HepG2 (cell line): ENCODE measurements around the gene MCFD2. TPM values are rescaled to one million over a fixed set of nuclear protein-coding genes. Genes with fewer than 3 reads are reported as not detected.
A peak's percentile ranks its signal among the peaks of the same experiment; 100 is the strongest.

Source experiments
- ISL2 ChIP-seq: sonication (generic); formaldehyde crosslinking; IDR thresholded peaks from 2 replicates; pipeline ENCODE4 v1.5.0; 2020; ENCODE audit warnings: missing genetic modification reagents
- JARID2 ChIP-seq: sonication (generic); formaldehyde crosslinking; IDR thresholded peaks from 2 replicates; pipeline ENCODE4 v1.8.1; 2023; ENCODE audit warnings: missing genetic modification reagents, inconsistent platforms; ENCODE audit not compliant: insufficient replicate concordance
- SMAD9 ChIP-seq: sonication (generic); formaldehyde crosslinking; IDR thresholded peaks from 2 replicates; pipeline ENCODE4 v1.5.1; 2020; ENCODE audit warnings: mild to moderate bottlenecking, missing genetic modification reagents
- SMARCE1 ChIP-seq: fragments of 450-650 bp; IDR thresholded peaks from 2 replicates; pipeline ENCODE4 v1.6.1; 2017; ENCODE audit warnings: borderline replicate concordance
- TOE1 ChIP-seq: sonication (generic); formaldehyde crosslinking; IDR thresholded peaks from 2 replicates; pipeline ENCODE4 v1.4.0; 2020; ENCODE audit warnings: mild to moderate bottlenecking, missing genetic modification reagents
- ZBTB7A ChIP-seq: sonication (generic); formaldehyde crosslinking; IDR thresholded peaks from 2 replicates; pipeline ENCODE4 v1.8.0; 2022; ENCODE audit warnings: mild to moderate bottlenecking, missing genetic modification reagents
- ZMAT3 ChIP-seq: sonication (generic); formaldehyde crosslinking; conservative IDR thresholded peaks from 2 replicates; pipeline ENCODE4 v1.7.0; 2021; ENCODE audit warnings: missing genetic modification reagents
- ZNF431 ChIP-seq: sonication (generic); formaldehyde crosslinking; IDR thresholded peaks from 2 replicates; pipeline ENCODE4 v1.9.0; 2022; ENCODE audit warnings: missing genetic modification reagents, low read depth, mild to moderate bottlenecking, borderline replicate concordance
- ZNF451 ChIP-seq: sonication (generic); formaldehyde crosslinking; IDR thresholded peaks from 2 replicates; pipeline ENCODE4 v1.5.0; 2020; ENCODE audit warnings: mild to moderate bottlenecking, missing genetic modification reagents
- ZSCAN29 ChIP-seq: sonication (generic); formaldehyde crosslinking; conservative IDR thresholded peaks from 2 replicates; pipeline ENCODE4 v1.4.0; 2020; ENCODE audit warnings: mild to moderate bottlenecking, missing genetic modification reagents
- polyA plus RNA-seq, 8 experiments: library from polyadenylated mRNA; depleted of rRNA in 3 of 8; stranded (reverse) in 7 of 8; unstranded in 1 of 8; fragments of >200 nt; fragmentation: Illumina TruSeq in 4 of 8; extraction: Trizol in 4 of 8; gene quantifications; 2 replicates each; pipeline versions ENCODE4 v1.2.1 to v1.2.3, GENCODE V29; 2011 to 2016; ENCODE audit warnings: low read depth in 4 of 8, missing spikeins in 1 of 8, mixed read lengths in 1 of 8; ENCODE audit not compliant: insufficient read depth in 1 of 8
- total RNA-seq, 5 experiments: library from RNA; depleted of rRNA; stranded (reverse); fragments of >200 nt; fragmentation: Illumina TruSeq; extraction: Trizol; gene quantifications; 2 replicates each; pipeline ENCODE4 v1.2.3, GENCODE V29; 2016; ENCODE audit warnings: low read depth in 1 of 5
- TF ChIP-seq, protein P1 (sequence below): sonication (generic); formaldehyde crosslinking; IDR thresholded peaks from 2 replicates; pipeline ENCODE4 v1.4.0; 2020; ENCODE audit warnings: missing genetic modification reagents
- TF ChIP-seq, protein P2 (sequence below), 2 experiments: sonication (generic) in 1 of 2; formaldehyde crosslinking in 1 of 2; IDR thresholded peaks; 2 replicates each; pipeline versions ENCODE4 v1.4.0 to v1.6.1; 2016 to 2020; ENCODE audit warnings: borderline replicate concordance in 1 of 2, low read depth in 1 of 2, mild to moderate bottlenecking in 1 of 2, missing genetic modification reagents in 1 of 2
- TF ChIP-seq, protein P3 (sequence below): sonication (generic); formaldehyde crosslinking; IDR thresholded peaks from 2 replicates; pipeline ENCODE4 v1.8.1; 2023; ENCODE audit warnings: mild to moderate bottlenecking, missing genetic modification reagents
- TF ChIP-seq, protein P4 (sequence below): sonication (generic); formaldehyde crosslinking; IDR thresholded peaks from 2 replicates; pipeline ENCODE4 v1.5.0; 2020; ENCODE audit warnings: missing genetic modification reagents
- TF ChIP-seq, protein P5 (sequence below): sonication (generic); formaldehyde crosslinking; IDR thresholded peaks from 2 replicates; pipeline ENCODE4 v1.4.0; 2020; ENCODE audit warnings: mild to moderate bottlenecking, missing genetic modification reagents

MCFD2 gene
- total and polyA plus RNA-seq, 2 of the 13 experiments (the other 11 are each of a cell fraction or from before 2014, with no cell fraction given) = 183 to 232 TPM

DNA sequence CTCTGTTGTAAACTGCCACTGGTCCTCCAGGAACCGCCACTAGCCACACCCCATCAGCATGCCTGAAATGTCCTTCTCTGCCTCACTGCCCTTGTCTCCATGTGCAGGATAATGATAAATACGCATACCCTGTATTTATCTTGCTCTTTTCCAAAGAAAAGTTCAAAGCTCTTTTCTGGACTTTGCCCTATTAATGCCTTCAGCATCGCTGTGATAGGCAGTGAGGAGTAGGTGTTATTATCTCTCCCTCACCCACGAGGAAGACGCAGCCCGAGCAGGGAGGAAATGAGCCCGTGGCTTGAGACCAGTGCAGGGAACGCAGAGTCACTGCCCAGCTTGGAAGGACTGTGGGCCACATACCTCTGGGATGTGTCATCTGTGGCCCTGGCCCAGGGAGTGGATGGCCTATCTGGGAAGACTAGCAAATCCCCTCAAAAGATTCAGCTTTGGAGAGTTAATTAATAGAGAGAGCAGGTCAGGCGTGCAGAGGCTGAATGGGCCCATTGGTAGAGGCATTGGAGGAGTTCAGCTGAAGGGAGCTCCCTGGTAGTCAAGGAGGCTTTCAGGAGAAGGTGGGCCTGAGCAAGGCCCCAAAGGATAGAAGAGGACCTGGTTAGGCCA lies 39.5 kb upstream of the MCFD2 start (continued):
- TF ChIP-seq, protein P1, sequence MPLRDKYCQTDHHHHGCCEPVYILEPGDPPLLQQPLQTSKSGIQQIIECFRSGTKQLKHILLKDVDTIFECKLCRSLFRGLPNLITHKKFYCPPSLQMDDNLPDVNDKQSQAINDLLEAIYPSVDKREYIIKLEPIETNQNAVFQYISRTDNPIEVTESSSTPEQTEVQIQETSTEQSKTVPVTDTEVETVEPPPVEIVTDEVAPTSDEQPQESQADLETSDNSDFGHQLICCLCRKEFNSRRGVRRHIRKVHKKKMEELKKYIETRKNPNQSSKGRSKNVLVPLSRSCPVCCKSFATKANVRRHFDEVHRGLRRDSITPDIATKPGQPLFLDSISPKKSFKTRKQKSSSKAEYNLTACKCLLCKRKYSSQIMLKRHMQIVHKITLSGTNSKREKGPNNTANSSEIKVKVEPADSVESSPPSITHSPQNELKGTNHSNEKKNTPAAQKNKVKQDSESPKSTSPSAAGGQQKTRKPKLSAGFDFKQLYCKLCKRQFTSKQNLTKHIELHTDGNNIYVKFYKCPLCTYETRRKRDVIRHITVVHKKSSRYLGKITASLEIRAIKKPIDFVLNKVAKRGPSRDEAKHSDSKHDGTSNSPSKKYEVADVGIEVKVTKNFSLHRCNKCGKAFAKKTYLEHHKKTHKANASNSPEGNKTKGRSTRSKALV (CRISPR knock-in tag) = no peak
- TF ChIP-seq, protein P2, sequence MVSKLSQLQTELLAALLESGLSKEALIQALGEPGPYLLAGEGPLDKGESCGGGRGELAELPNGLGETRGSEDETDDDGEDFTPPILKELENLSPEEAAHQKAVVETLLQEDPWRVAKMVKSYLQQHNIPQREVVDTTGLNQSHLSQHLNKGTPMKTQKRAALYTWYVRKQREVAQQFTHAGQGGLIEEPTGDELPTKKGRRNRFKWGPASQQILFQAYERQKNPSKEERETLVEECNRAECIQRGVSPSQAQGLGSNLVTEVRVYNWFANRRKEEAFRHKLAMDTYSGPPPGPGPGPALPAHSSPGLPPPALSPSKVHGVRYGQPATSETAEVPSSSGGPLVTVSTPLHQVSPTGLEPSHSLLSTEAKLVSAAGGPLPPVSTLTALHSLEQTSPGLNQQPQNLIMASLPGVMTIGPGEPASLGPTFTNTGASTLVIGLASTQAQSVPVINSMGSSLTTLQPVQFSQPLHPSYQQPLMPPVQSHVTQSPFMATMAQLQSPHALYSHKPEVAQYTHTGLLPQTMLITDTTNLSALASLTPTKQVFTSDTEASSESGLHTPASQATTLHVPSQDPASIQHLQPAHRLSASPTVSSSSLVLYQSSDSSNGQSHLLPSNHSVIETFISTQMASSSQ (IDR thresholded peaks at IDR 0.05; ENCODE audit: low read depth) = no peak
- TF ChIP-seq, protein P2 (CRISPR knock-in tag; IDR thresholded peaks at IDR 0.05; ENCODE audit: borderline replicate concordance) = no peak; the same call in 1 of the 2 replicates
- TF ChIP-seq SMAD9 (CRISPR knock-in tag) (no peak), ZBTB7A (CRISPR knock-in tag) (no peak), JARID2 (CRISPR knock-in tag) (no peak), TOE1 (CRISPR knock-in tag) (no peak), ZNF431 (CRISPR knock-in tag) (no peak), ZMAT3 (CRISPR knock-in tag) (no peak), ZSCAN29 (CRISPR knock-in tag) (peak; percentile 80; the same call in 1 of the 2 replicates), ISL2 (CRISPR knock-in tag) (peak; percentile 70), ZNF451 (CRISPR knock-in tag) (no peak), SMARCE1 (no peak)
- TF ChIP-seq, protein P3, sequence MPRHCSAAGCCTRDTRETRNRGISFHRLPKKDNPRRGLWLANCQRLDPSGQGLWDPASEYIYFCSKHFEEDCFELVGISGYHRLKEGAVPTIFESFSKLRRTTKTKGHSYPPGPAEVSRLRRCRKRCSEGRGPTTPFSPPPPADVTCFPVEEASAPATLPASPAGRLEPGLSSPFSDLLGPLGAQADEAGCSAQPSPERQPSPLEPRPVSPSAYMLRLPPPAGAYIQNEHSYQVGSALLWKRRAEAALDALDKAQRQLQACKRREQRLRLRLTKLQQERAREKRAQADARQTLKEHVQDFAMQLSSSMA = no peak
- TF ChIP-seq, protein P4, sequence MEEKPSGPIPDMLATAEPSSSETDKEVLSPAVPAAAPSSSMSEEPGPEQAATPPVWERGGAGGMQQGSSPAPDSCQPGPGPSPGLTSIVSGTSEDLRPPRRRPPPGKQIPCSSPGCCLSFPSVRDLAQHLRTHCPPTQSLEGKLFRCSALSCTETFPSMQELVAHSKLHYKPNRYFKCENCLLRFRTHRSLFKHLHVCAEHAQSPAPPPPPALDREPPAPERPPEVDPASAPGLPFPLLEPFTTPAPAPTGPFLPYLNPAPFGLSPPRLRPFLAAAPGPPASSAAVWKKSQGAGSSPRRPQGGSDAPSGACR = no peak
- TF ChIP-seq, protein P5, sequence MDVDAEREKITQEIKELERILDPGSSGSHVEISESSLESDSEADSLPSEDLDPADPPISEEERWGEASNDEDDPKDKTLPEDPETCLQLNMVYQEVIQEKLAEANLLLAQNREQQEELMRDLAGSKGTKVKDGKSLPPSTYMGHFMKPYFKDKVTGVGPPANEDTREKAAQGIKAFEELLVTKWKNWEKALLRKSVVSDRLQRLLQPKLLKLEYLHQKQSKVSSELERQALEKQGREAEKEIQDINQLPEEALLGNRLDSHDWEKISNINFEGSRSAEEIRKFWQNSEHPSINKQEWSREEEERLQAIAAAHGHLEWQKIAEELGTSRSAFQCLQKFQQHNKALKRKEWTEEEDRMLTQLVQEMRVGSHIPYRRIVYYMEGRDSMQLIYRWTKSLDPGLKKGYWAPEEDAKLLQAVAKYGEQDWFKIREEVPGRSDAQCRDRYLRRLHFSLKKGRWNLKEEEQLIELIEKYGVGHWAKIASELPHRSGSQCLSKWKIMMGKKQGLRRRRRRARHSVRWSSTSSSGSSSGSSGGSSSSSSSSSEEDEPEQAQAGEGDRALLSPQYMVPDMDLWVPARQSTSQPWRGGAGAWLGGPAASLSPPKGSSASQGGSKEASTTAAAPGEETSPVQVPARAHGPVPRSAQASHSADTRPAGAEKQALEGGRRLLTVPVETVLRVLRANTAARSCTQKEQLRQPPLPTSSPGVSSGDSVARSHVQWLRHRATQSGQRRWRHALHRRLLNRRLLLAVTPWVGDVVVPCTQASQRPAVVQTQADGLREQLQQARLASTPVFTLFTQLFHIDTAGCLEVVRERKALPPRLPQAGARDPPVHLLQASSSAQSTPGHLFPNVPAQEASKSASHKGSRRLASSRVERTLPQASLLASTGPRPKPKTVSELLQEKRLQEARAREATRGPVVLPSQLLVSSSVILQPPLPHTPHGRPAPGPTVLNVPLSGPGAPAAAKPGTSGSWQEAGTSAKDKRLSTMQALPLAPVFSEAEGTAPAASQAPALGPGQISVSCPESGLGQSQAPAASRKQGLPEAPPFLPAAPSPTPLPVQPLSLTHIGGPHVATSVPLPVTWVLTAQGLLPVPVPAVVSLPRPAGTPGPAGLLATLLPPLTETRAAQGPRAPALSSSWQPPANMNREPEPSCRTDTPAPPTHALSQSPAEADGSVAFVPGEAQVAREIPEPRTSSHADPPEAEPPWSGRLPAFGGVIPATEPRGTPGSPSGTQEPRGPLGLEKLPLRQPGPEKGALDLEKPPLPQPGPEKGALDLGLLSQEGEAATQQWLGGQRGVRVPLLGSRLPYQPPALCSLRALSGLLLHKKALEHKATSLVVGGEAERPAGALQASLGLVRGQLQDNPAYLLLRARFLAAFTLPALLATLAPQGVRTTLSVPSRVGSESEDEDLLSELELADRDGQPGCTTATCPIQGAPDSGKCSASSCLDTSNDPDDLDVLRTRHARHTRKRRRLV = no peak
